Activated CD4-positive, alpha-beta T cell treated with anti-CD3 and anti-CD28 coated beads, Interleukin-10, Interleukin-2, amounts not matched to agents 100 ng/mL and 50 ng/mL, durations not matched to agents 16 hours and 8 hours (primary cell): ENCODE results near the gene INSR.

Experiments used
- DNase-seq: peaks from one replicate; pipeline ENCODE4 v3.0.0-alpha.2; 2020

The INSR gene

DNA sequence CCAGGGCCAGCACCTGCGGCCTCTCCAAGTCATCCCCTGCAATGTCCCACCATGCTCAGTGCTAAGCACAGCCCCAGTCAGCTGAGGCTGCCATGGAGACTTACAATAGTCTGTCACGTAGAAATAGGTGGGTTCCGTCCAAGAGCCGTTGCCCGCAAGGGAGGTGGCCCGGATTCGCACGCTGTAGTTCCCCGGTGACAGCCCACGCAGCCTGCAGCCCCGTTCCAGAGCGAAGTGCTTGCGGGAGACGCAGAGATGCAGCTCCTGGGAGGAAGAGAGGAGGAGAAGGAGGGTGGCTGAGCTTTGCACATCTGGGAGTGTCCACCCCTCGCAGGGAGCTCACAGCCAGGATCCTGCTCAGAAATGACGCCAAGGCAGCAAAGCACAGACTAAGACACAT lies 162.2 kb downstream of the INSR start:
- no peak for DNase-seq

- DNase-seq: no peak
Observed at GRCh38 chr19:7130043-7130442, 164.2 kb downstream of the INSR start.

DNA sequence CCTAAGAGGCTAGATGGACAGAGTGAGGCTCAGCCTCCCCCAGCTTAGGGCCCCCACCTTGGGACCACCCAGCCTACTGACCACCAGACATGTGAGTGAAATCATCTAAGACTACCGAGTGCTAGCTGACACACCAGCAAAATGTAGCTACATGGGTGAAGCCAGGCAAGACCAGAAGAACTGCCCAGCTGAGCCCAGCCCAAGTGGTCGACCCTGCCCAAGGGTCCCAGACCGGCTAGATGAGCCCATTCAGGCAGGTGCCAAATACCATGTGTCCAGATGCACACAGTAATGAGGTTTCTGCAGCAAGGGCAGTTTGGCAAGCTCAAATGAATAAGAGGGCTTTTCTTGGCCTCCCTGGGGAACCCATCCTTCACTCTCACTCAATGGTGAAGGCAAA lies 168.1 kb downstream of the INSR start:
- DNase-seq: no peak

DNA sequence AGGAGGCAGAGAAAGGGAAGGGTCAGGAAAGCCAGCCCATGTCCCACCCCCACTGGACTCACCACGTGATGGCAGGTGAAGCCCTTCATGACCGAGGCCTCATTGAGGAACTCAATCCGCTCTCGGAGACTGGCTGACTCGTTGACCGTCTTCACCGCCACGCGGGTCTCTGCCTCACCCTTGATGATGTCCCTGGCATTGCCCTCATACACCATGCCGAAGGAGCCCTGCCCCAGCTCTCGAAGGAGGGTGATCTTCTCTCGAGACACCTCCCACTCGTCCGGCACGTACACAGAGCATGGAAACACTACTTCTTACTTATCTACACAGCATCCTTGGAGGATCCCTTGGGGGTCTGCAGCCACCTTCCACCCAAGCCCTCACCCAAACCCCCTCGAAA lies 169.0 kb downstream of the INSR start:
- no peak for DNase-seq

DNA sequence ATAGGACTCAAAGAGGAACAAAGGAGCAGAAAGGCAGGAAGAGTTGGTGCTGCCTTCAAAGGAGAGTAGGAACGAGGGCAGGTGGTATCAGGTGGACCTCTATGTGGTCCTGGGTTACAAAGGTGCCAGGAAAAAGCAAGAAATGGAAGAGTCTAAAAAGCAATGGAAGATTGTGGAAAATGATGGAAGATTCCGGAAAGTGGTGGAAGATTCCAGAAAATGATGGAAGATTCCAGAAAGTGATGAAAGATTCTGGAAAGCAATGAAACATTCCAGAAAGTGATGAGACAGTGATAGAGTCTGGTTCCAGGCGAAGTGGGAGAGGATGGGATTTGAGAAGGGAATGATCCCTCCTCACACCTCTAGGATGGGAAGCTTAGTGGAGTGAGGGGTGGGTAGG lies 169.4 kb downstream of the INSR start:
- no peak for DNase-seq

GRCh38 chr19:7122701-7123100 lies 171.5 kb downstream of the INSR start:
- no peak for DNase-seq

GRCh38 chr19:7120499-7120898 lies 173.7 kb downstream of the INSR start:
- DNase-seq: no peak

DNA sequence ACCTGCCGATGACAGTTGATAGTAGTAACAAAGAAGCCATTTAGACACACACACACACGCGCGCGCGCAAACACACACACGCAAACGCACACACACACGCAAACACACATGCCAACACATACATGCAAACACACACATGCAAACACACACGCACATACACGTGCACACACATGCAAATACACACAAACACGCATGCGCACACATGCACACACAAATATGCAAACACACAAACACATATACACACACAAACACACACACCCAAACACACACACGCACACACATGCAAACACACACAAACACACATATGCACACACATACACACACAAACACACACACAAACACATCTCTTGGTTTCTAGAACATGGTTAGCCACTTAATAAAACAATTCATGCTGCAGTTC lies 174.6 kb downstream of the INSR start:
- no peak for DNase-seq

DNA sequence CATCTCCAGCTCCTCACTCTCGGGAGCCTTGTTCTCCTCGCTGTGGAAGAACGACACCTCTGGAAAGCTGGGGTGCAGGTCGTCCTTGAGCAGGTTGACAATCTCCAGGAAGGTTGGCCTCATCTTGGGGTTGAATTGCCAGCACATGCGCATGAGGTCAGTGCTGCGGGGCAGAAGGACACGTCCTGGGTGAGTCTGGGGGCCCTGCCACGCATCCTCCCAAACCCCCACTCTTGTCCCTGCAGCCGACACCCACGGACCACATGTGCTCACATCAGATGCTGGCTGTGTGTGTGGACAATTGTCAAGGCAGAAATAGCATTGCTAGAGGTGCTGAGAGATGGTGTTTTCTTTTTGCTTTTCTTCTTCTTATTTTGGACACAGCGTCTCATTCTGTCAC lies 177.0 kb downstream of the INSR start:
- no peak for DNase-seq

DNA sequence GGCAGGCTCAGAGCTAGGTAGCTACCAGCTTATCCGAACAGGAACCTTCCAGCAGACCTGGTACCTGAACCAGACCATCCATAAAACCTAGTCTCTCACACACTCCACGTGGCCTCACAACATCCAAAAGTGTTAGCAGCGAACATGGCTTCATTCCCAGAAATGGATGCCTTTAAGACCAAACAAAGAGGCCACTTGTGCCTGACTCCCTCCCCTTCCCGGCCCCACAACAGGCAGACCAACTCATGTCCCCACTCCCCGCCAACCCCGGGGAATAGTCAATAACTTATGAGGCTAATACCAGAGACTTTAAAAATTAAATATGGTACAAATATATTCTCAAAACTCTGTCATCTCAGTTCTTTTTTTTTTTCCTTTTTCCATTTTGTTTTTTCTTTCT lies 178.5 kb downstream of the INSR start:
- no peak for DNase-seq

GRCh38 chr19:7113233-7113632 lies 181.0 kb downstream of the INSR start:
- DNase-seq: no peak

DNA sequence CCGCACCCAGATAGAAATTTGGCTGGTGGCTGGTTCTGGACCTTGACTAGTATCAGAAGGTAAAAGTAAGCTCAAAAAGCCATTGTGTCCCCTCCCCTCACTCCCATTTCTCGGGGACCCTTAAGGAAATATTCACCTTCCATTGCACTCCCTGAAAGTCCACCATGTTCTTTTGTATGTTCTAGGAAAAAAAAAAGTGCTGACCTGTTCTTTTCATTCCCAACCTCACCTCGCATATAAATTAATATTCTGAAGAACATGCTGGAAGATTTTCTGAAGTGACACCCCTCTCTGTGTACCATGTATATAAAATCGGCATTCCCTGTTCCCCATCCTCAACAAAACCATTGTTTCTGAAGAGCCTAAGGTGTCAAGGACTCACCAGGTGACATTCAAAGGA lies 181.5 kb downstream of the INSR start:
- no peak for DNase-seq

GRCh38 chr19:7109678-7110289 lies 184.4 kb downstream of the INSR start:
- no peak for DNase-seq

DNA sequence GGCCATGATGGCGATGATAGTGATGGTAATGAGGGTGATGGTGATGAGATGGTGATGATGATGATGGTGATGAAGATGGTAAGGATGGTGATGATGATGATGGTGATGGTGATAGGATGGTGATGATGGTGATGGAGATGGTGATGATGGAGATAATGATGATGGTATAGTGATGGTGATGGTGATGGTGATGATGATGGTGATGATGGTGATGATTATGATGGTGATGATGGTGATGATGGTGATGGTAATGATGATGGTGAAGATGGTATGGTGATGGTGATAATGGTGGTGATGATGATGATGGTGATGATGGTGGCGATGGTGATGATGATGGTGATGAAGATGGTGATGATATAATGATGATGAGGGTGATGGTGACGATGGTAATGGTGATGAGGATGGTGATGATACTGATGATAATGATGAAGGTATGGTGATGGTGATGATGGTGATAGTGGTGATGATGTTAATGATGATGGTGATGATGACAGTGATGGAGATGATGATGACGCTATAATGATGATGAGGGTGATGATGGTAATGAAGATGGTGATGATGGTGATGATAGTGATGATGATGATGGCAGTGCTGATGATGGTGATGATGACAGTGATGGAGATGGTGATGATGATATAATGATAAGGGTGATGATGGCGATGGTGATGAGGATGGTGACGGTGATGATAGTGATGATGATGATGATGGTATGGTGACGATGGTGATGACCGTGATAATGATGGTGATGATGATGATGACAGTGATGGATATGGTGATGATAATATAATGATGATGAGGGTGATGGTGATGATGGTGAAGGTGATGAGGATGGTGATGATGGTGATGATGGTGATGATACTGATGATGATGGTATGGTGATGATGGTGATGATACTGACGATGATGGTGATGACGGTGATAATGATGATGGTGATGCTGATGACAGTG lies 187.2 kb downstream of the INSR start:
- DNase-seq: no peak

DNA sequence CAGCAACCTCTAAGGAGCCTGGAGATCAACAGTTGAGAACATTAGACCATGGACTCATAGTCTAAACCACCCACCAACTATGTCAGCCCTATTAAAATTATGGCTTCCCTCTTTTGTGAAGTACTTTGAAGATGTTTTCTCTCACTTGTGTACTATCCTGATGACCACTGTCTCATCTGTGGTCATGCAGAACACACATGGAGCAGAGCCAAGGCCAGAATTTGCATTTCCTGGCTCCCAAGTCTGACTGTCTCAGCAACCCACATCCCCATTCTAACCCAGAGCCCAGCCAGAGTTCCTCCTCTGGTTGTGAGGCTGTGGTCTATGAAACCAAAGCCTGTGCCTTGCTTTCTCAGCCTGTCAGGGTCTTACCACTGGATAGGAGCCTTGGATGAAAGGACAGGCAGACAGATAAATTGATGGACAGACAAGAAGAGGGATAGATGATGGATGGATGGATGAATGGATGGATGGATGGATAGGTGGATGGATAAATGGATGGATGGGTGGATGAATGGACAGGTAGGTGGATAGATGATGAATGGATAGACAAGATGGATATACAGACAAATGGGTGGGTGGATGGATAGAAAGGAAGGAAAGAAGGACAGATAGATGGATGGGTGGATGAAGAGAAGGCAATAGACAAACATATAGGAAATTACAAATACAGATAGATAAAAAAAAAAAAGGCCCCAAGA lies 189.3 kb downstream of the INSR start:
- no peak for DNase-seq

GRCh38 chr19:7101498-7102253 lies 192.5 kb downstream of the INSR start:
- no peak for DNase-seq

DNA sequence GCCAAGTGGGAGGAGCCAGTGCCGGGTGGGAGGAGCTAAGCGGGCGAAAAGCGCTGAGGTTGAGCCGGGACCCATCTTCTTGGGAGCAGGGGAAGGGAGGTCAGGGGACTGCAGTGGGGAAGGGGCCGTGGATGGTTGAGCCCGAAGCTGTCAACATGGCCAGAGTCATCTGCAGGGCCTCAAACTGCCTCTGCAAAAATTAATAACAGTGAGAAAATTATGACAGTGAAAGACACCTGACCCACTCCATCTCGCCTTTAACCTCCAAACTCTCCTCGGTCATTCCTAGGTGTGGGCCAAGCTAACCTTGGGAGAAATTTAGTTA lies 194.7 kb downstream of the INSR start:
- DNase-seq: no peak

GRCh38 chr19:7098701-7099596 lies 195.3 kb downstream of the INSR start:
- DNase-seq: peak; percentile 92

- no peak for DNase-seq
Observed at GRCh38 chr19:7098096-7098495, 196.1 kb downstream of the INSR start.

DNA sequence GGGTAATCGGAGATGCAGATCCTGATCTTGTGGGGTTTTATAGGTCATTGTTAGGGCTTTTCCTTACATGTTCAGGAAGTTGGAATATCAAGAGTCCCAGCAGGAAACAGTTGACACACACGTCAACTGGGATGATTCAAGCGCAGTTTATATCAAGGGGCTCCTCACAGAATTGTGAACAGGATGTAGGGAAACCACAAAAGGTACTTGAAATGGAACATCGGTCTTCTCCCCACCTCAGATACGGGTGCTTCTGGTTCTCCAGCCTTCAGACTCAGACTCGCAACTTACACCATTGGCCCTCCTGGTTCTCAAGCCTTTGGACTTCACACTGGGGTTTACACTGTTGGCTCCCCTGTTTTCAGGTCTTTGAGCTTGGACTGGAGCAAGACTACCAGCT lies 205.2 kb downstream of the INSR start:
- DNase-seq: no peak

GRCh38 chr19:7083076-7083956 lies 210.9 kb downstream of the INSR start:
- no peak for DNase-seq
